HepG2 (cell line): ENCODE data around the gene RGSL1. TPM values are rescaled to one million over a fixed set of nuclear protein-coding genes. Genes with fewer than 3 reads are reported as not detected.

Source experiments
- ATAC-seq: fragments of 200-7000 bp; cut with Tn5 transposase; 3 replicates; pipeline ENCODE4 v1.9.1; 2020; ENCODE audit warnings: mild to moderate bottlenecking, moderate library complexity
- BruUV-seq: library from RNA; stranded (reverse); fragments of 400-500 nt; replicated peaks from 2 replicates; lab custom pipeline; 2021; lab: Mats Ljungman, UMichigan
- CTCF ChIA-PET: fragments of 300-600 bp; formaldehyde crosslinking; extraction: SDS; loops from one replicate; lab custom pipeline; 2021; ENCODE audit warnings: low total read pairs, inconsistent platforms, low intra/inter-chr PET ratio; lab: Yijun Ruan, JAX
- POLR2A ChIA-PET: fragments of 350-600 bp; sonication (Branson Sonifier 250); formaldehyde crosslinking; loops from one replicate; lab custom pipeline; 2020; ENCODE audit warnings: antibody characterized with exemption, inconsistent platforms; lab: Yijun Ruan, JAX
- DNase-seq: peaks from one replicate; pipeline ENCODE4 v3.0.0-alpha.2; 2015; ENCODE audit warnings: low spot score
- FAIRE-seq: peaks from 3 replicates; lab custom pipeline; 2011; peaks lifted over from hg19 to GRCh38; lab: Jason Lieb, UNC
- H2AFZ ChIP-seq: one replicate; pipeline ENCODE4 v1.6.1; 2011; ENCODE audit warnings: low read length, inconsistent platforms
- H3K27ac ChIP-seq: fragments of 300-600 bp; 3 replicates; pipeline ENCODE4 v1.8.0; 2011; ENCODE audit warnings: mixed run types, mild to moderate bottlenecking, mixed read lengths, low read length, inconsistent platforms; ENCODE audit not compliant: insufficient read depth; ENCODE audit errors: extremely low read length
- H3K27me3 ChIP-seq, 2 experiments: fragments of 200-600 bp in 1 of 2; 2 replicates in 1 of 2; 3 replicates in 1 of 2; pipeline versions ENCODE4 v1.6.0 to v1.8.0; 2011; ENCODE audit warnings: low read length in 2 of 2, mild to moderate bottlenecking in 2 of 2, moderate library complexity in 2 of 2, inconsistent platforms in 1 of 2; ENCODE audit not compliant: insufficient read depth in 2 of 2, control insufficient read depth in 1 of 2
- H3K36me3 ChIP-seq, 2 experiments: fragments of 200-600 bp in 1 of 2; replicated peaks in 1 of 2; 2 replicates in 1 of 2; 3 replicates in 1 of 2; pipeline versions ENCODE4 v1.5.1 to v1.8.0; 2011; ENCODE audit warnings: low read length in 2 of 2, inconsistent platforms in 1 of 2; ENCODE audit not compliant: insufficient read depth in 2 of 2, control insufficient read depth in 1 of 2
- H3K4me1 ChIP-seq: 2 replicates; pipeline ENCODE4 v1.5.1; 2012; ENCODE audit warnings: low read length, inconsistent platforms; ENCODE audit not compliant: insufficient read depth
- H3K4me2 ChIP-seq: 2 replicates; pipeline ENCODE4 v1.6.0; 2011; ENCODE audit warnings: low read depth, low read length, inconsistent platforms
- H3K4me3 ChIP-seq, 3 experiments: fragments of 200-600 bp in 1 of 3; sonication (generic), shearing (Covaris generic) in 1 of 3; replicated peaks in 1 of 3; 2 replicates each; pipeline ENCODE4 v1.5.1; 2011 to 2016; ENCODE audit warnings: low read length in 3 of 3, inconsistent platforms in 2 of 3, low read depth in 2 of 3, mild to moderate bottlenecking in 2 of 3, control low read depth in 1 of 3, mixed read lengths in 1 of 3; ENCODE audit not compliant: insufficient read depth in 1 of 3
- H3K79me2 ChIP-seq: one replicate; pipeline ENCODE4 v1.6.1; 2011; ENCODE audit warnings: low read length, inconsistent platforms; ENCODE audit not compliant: insufficient read depth
- H3K9ac ChIP-seq: 2 replicates; pipeline ENCODE4 v1.6.0; 2011; ENCODE audit warnings: mild to moderate bottlenecking, low read depth, low read length, inconsistent platforms; ENCODE audit not compliant: insufficient read depth
- H3K9me3 ChIP-seq: 2 replicates; pipeline ENCODE4 v1.5.1; 2012; ENCODE audit warnings: mild to moderate bottlenecking, low read length
- H4K20me1 ChIP-seq: 2 replicates; pipeline ENCODE4 v1.6.0; 2011; ENCODE audit warnings: inconsistent platforms, mild to moderate bottlenecking, low read length, moderate library complexity; ENCODE audit not compliant: insufficient read depth
- GZF1 ChIP-seq: sonication (generic); formaldehyde crosslinking; IDR thresholded peaks from 2 replicates; pipeline ENCODE4 v1.5.1; 2020; ENCODE audit warnings: mild to moderate bottlenecking, missing genetic modification reagents
- HNRNPL ChIP-seq: fragments of 200-400 bp; formaldehyde crosslinking; IDR thresholded peaks from 2 replicates; pipeline ENCODE4 v1.6.1; 2017; ENCODE audit warnings: mild to moderate bottlenecking, low read depth, low read length
- ZSCAN29 ChIP-seq: sonication (generic); formaldehyde crosslinking; conservative IDR thresholded peaks from 2 replicates; pipeline ENCODE4 v1.4.0; 2020; ENCODE audit warnings: mild to moderate bottlenecking, missing genetic modification reagents
- WGBS: methylation state at CpG from one replicate; pipeline ENCODE4 v1.1.6; 2017; ENCODE audit warnings: low lambda C conversion rate; 5-methylcytosine and 5-hydroxymethylcytosine counted together
- in situ Hi-C: cut with HindIII; loops from 2 replicates; pipeline ENCODE4 v1.10.0; 2017; ENCODE audit warnings: low pct_unique_long_range_greater_than_20kb; ENCODE audit not compliant: extremely low pct_ligation_motif_present
- intact Hi-C: fragments of 100-400 bp; cut with micrococcal nuclease; formaldehyde crosslinking; loops from one replicate; pipeline ENCODE4 v1.10.0; 2022; ENCODE audit not compliant: unreplicated experiment
- polyA plus RNA-seq, 8 experiments: library from polyadenylated mRNA; depleted of rRNA in 3 of 8; stranded (reverse) in 7 of 8; unstranded in 1 of 8; fragments of >200 nt; fragmentation: Illumina TruSeq in 4 of 8; extraction: Trizol in 4 of 8; gene quantifications; 2 replicates each; pipeline versions ENCODE4 v1.2.1 to v1.2.3, GENCODE V29; 2011 to 2016; ENCODE audit warnings: low read depth in 4 of 8, missing spikeins in 1 of 8, mixed read lengths in 1 of 8; ENCODE audit not compliant: insufficient read depth in 1 of 8
- total RNA-seq, 5 experiments: library from RNA; depleted of rRNA; stranded (reverse); fragments of >200 nt; fragmentation: Illumina TruSeq; extraction: Trizol; gene quantifications; 2 replicates each; pipeline ENCODE4 v1.2.3, GENCODE V29; 2016; ENCODE audit warnings: low read depth in 1 of 5
- TF ChIP-seq, protein P1 (sequence below): sonication (generic); formaldehyde crosslinking; IDR thresholded peaks from 2 replicates; pipeline ENCODE4 v1.5.0; 2020; ENCODE audit warnings: mild to moderate bottlenecking, missing genetic modification reagents
- TF ChIP-seq, protein P2 (sequence below): sonication (generic); formaldehyde crosslinking; IDR thresholded peaks from 2 replicates; pipeline ENCODE4 v1.4.0; 2020; ENCODE audit warnings: missing genetic modification reagents, borderline replicate concordance
- TF ChIP-seq, protein P3 (sequence below): sonication (generic); formaldehyde crosslinking; conservative IDR thresholded peaks from 2 replicates; pipeline ENCODE4 v1.4.0; 2020; ENCODE audit warnings: missing genetic modification reagents

The RGSL1 gene
- total and polyA plus RNA-seq, 2 of the 13 experiments (the other 11 are each of a cell fraction or from before 2014, with no cell fraction given) = not detected

DNA sequence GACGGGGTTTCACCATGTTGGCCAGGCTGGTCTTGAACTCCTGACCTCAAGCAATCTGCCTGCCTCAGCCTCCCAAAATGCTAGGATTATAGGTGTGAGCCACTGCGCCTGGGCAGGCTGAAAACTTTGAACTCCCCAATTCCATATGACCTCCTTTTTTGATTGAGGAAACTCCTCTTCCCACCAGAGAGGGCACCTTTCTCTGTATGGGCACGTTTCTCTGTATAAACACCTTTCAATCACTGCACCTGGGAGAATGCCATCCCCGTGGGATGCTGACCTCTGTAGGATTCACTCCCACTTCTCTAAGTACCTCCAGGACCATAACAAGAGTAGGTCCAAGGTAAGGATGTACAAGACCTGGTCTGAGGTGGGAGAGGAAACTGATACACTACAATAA is 39.8 kb upstream of the RGSL1 start:
- no peaks in the 10 kb centered on the region for H3K36me3 ChIP-seq
- DNase-seq (no peak), FAIRE-seq (no peak), ATAC-seq (no peak)
- H3K27me3 ChIP-seq = peaks cover 0 to 3% of the 10 kb centered on the region in 2 experiments; a peak in 1 of 5 replicates
- in situ Hi-C loops (no loop called here), intact Hi-C loops (no loop called here)
- 5% methylated on average over 4 of the region's 4 CpGs for WGBS
- no TSS peak for BruUV-seq
- no peak overlapping the region for H3K27ac ChIP-seq
- TF ChIP-seq HNRNPL (no peak), GZF1 (CRISPR knock-in tag) (no peak), ZSCAN29 (CRISPR knock-in tag) (no peak)
- TF ChIP-seq, protein P1, sequence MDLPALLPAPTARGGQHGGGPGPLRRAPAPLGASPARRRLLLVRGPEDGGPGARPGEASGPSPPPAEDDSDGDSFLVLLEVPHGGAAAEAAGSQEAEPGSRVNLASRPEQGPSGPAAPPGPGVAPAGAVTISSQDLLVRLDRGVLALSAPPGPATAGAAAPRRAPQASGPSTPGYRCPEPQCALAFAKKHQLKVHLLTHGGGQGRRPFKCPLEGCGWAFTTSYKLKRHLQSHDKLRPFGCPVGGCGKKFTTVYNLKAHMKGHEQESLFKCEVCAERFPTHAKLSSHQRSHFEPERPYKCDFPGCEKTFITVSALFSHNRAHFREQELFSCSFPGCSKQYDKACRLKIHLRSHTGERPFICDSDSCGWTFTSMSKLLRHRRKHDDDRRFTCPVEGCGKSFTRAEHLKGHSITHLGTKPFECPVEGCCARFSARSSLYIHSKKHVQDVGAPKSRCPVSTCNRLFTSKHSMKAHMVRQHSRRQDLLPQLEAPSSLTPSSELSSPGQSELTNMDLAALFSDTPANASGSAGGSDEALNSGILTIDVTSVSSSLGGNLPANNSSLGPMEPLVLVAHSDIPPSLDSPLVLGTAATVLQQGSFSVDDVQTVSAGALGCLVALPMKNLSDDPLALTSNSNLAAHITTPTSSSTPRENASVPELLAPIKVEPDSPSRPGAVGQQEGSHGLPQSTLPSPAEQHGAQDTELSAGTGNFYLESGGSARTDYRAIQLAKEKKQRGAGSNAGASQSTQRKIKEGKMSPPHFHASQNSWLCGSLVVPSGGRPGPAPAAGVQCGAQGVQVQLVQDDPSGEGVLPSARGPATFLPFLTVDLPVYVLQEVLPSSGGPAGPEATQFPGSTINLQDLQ (CRISPR knock-in tag) = no peak
- TF ChIP-seq, protein P2, sequence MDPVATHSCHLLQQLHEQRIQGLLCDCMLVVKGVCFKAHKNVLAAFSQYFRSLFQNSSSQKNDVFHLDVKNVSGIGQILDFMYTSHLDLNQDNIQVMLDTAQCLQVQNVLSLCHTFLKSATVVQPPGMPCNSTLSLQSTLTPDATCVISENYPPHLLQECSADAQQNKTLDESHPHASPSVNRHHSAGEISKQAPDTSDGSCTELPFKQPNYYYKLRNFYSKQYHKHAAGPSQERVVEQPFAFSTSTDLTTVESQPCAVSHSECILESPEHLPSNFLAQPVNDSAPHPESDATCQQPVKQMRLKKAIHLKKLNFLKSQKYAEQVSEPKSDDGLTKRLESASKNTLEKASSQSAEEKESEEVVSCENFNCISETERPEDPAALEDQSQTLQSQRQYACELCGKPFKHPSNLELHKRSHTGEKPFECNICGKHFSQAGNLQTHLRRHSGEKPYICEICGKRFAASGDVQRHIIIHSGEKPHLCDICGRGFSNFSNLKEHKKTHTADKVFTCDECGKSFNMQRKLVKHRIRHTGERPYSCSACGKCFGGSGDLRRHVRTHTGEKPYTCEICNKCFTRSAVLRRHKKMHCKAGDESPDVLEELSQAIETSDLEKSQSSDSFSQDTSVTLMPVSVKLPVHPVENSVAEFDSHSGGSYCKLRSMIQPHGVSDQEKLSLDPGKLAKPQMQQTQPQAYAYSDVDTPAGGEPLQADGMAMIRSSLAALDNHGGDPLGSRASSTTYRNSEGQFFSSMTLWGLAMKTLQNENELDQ = no peak
- TF ChIP-seq, protein P3, sequence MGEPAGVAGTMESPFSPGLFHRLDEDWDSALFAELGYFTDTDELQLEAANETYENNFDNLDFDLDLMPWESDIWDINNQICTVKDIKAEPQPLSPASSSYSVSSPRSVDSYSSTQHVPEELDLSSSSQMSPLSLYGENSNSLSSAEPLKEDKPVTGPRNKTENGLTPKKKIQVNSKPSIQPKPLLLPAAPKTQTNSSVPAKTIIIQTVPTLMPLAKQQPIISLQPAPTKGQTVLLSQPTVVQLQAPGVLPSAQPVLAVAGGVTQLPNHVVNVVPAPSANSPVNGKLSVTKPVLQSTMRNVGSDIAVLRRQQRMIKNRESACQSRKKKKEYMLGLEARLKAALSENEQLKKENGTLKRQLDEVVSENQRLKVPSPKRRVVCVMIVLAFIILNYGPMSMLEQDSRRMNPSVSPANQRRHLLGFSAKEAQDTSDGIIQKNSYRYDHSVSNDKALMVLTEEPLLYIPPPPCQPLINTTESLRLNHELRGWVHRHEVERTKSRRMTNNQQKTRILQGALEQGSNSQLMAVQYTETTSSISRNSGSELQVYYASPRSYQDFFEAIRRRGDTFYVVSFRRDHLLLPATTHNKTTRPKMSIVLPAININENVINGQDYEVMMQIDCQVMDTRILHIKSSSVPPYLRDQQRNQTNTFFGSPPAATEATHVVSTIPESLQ (CRISPR knock-in tag) = no peak
- no peaks in the 10 kb centered on the region for H3K79me2 ChIP-seq
- H2AFZ ChIP-seq = no peak overlapping the region
- no peak overlapping the region for H3K4me3 ChIP-seq
- ChIA-PET CTCF (no interaction called here), POLR2A (no interaction called here)
- H3K9me3 ChIP-seq = peaks cover 11% of the 10 kb centered on the region
- no peak overlapping the region for H3K4me2 ChIP-seq
- no peak overlapping the region for H3K9ac ChIP-seq
- H4K20me1 ChIP-seq = no peaks in the 10 kb centered on the region
- peaks cover 17% of the 10 kb centered on the region for H3K4me1 ChIP-seq
